HG03354 (cell line): ENCODE measurements around the gene CDH23.

Source experiments
- ATAC-seq: cut with Tn5 transposase; IDR thresholded peaks from one replicate; pipeline ENCODE4 v1.9.1; 2021; ENCODE audit warnings: mild to moderate bottlenecking; ENCODE audit not compliant: unreplicated experiment, poor library complexity, severe bottlenecking

Gene CDH23

DNA sequence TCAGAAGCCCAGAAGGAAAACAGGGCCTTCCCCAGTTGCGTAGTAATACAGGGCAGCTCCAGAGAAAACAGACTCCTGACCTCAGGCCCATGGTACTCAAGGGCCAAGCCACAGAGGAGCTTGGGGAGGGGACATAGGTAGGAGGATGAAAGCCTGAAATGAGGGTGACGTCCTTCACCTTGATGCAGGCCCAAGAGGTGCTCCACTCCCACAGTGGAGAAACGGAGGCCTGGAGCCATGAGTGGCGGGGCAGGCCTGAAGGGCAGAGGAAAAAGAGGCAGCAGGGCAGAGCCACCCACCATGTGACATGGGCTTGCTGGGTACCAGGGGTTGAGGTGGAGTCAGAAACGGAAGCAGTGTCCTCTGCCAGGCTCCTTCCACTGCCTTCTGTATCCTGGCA, 239.9 kb downstream of the CDH23 start:
- ATAC-seq, result no peak

DNA sequence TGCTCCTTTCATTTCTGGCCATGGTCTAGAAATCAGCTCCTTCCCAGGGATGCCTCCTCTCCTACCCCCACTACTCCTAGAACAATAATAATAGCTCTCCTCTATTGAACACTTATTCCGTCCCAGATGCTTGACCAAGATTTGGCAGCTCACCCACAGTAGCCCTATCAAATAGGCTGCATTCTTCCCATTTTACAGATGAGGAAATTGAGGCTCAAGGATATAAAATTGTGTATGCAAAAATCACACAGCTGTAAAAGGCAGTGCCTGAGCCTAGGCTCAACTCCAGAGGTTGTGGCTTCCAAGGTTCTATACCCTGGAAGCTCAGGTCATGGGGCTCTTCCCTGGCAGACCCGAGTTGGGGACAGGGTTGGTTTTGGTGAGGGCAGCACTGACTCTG, 240.6 kb downstream of the CDH23 start:
- ATAC-seq, result no peak

- no peak for ATAC-seq
Observed at GRCh38 chr10:71638064-71638821, 241.5 kb downstream of the CDH23 start.

GRCh38 chr10:71638822-71639719, 242.4 kb downstream of the CDH23 start:
- no peak for ATAC-seq

- no peak for ATAC-seq
Observed at GRCh38 chr10:71640607-71641006, 243.9 kb downstream of the CDH23 start.

- no peak for ATAC-seq
Observed at GRCh38 chr10:71641449-71641848, 244.7 kb downstream of the CDH23 start.

- no peak for ATAC-seq
Observed at GRCh38 chr10:71641986-71642385, 245.3 kb downstream of the CDH23 start.

- ATAC-seq, result no peak
Observed at GRCh38 chr10:71643904-71644303, 247.2 kb downstream of the CDH23 start.

GRCh38 chr10:71644307-71645180, 247.8 kb downstream of the CDH23 start:
- ATAC-seq, result no peak

DNA sequence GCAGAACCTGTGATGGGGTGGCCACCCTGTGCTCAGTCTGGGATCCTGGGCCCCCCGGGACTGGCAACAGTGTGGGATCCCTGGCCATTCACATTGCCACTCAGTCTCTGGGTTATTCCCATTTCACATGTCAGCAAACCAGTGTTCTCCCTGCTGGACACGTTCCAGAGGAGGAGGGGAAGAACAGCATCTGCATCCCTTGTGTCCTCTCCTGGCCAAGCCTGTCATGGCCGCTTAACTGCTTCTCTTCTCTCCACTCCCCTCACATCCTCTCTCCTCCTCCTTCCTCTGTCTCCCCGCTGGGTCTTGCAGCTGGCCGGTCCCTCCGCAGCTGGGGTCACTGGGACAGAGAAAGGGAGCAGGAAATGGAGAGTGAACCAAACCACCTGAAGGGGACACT, 248.5 kb downstream of the CDH23 start:
- no peak for ATAC-seq

DNA sequence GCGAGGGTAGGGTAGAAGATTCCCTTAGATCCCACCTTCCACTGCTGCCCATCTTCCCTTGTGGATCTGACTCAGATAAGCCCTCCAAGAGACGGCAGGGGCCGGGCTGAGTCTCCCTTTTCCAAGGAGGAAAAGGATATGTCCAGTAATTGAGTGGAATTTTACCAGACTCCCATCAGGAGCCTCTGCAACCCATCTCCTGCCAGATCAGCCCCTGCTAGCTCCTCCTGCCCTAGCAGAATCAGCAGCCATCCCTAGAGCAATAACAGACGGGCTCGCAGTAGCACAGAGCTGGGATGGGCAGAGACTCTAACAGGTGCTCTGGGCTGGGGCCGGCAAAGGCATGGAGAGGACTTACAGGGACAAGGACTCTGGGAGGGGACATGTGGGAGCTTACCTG, 249.3 kb downstream of the CDH23 start:
- ATAC-seq, result no peak

- no peak for ATAC-seq
Observed at GRCh38 chr10:71646592-71647292, 250.0 kb downstream of the CDH23 start.

- no peak for ATAC-seq
Observed at GRCh38 chr10:71647526-71648253, 251.0 kb downstream of the CDH23 start.

GRCh38 chr10:71648254-71648932, 251.7 kb downstream of the CDH23 start:
- ATAC-seq, result no peak

DNA sequence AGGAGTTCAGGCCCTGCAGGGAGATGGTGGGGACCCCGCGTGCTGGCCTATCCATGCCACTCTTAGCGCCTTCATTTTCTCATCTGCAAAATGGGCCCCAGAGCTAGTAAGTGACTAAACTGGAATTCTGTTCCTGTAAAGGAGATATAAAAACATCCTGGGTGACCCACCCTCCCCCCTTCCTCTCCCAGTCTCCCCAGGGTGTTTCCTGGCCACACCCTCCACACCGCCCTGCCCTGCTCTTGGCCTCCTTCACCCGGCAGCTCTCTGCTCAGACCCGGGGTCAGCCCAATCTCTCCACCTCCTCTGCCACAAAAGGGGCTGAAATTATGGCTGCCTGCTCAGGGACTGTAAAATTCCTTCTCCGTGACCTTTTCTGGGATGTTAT, 252.2 kb downstream of the CDH23 start:
- no peak for ATAC-seq

GRCh38 chr10:71649631-71650030, 252.9 kb downstream of the CDH23 start:
- ATAC-seq, result no peak

DNA sequence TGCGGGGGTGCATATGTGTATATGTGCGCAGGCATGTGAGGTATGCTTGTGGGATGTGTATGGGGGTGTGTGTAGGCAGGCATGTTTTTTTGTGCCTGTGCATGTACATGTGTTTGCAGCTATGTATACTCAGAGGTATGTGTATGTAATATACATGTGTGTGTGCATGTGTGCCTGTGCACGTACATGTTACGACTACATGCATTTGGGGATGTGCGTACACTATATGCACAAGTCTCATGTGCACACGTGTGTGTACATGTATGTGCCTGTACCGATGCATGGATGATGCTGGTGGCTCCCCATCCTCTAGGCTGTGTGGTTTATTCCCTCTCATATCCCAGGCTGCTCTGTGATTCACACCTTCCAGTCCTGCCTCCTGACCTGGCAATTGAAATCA, 253.7 kb downstream of the CDH23 start:
- no peak for ATAC-seq

GRCh38 chr10:71651428-71651827, 254.7 kb downstream of the CDH23 start:
- ATAC-seq, result no peak
